ENCODE results near the gene TRAF3IP1.

- no peak for TF ChIP-seq ZFP3 (CRISPR knock-in tag; IDR thresholded peaks at IDR 0.05)
- no peak for TF ChIP-seq RARB (CRISPR knock-in tag; IDR thresholded peaks at IDR 0.05)
- no peak for TF ChIP-seq PATZ1 (CRISPR knock-in tag; IDR thresholded peaks at IDR 0.05; ENCODE audit: borderline replicate concordance)
- TF ChIP-seq ARNTL (CRISPR knock-in tag; IDR thresholded peaks at IDR 0.05; ENCODE audit: borderline replicate concordance, low read depth), result no peak
- no peak for TF ChIP-seq BACH2 (CRISPR knock-in tag; IDR thresholded peaks at IDR 0.05; ENCODE audit: borderline replicate concordance)
- TF ChIP-seq CREB5 (CRISPR knock-in tag; IDR thresholded peaks at IDR 0.05; ENCODE audit: low read depth), result no peak
- no peak for TF ChIP-seq ZFP30 (CRISPR knock-in tag; IDR thresholded peaks at IDR 0.05)
- TF ChIP-seq ESRRG (CRISPR knock-in tag; IDR thresholded peaks at IDR 0.05), result no peak
- no peak for TF ChIP-seq ZNF70 (CRISPR knock-in tag; IDR thresholded peaks at IDR 0.05)
Measured at GRCh38 chr2:238308177-238308576, 12.1 kb upstream of the TRAF3IP1 start.
